HEK293T (cell line): ENCODE results near the gene FBLN2.

ENCODE experiments used
- CTCF ChIA-PET: fragments of 350-600 bp; formaldehyde crosslinking; extraction: SDS; loops from one replicate; lab custom pipeline; 2021; ENCODE audit warnings: antibody characterized with exemption, inconsistent platforms; lab: Yijun Ruan, JAX
- POLR2A ChIA-PET: fragments of 350-600 bp; formaldehyde crosslinking; extraction: SDS; loops from one replicate; lab custom pipeline; 2020; ENCODE audit warnings: antibody characterized with exemption, inconsistent platforms; lab: Yijun Ruan, JAX
- DNase-seq: peaks from one replicate; pipeline ENCODE4 v3.0.0; 2012; ENCODE audit warnings: mixed read lengths; ENCODE audit errors: extremely low spot score
- ARNT ChIP-seq: fragments of 450-650 bp; IDR thresholded peaks from 2 replicates; pipeline ENCODE4 v1.6.1; 2017; ENCODE audit warnings: mild to moderate bottlenecking
- BHLHE40 ChIP-seq: fragments of 450-650 bp; IDR thresholded peaks from 2 replicates; pipeline ENCODE4 v1.6.1; 2016; ENCODE audit warnings: mild to moderate bottlenecking, moderate library complexity, borderline replicate concordance
- CTBP1 ChIP-seq: fragments of 450-650 bp; IDR thresholded peaks from 2 replicates; pipeline ENCODE4 v1.6.1; 2016; ENCODE audit warnings: borderline replicate concordance
- ELF4 ChIP-seq: fragments of 450-650 bp; IDR thresholded peaks from 2 replicates; pipeline ENCODE4 v1.6.1; 2017; ENCODE audit warnings: antibody characterized with exemption
- FOXA1 ChIP-seq: fragments of 450-650 bp; IDR thresholded peaks from 2 replicates; pipeline ENCODE4 v1.6.1; 2016; ENCODE audit warnings: mild to moderate bottlenecking
- FOXK2 ChIP-seq: fragments of 450-650 bp; IDR thresholded peaks from 2 replicates; pipeline ENCODE4 v1.6.1; 2016; ENCODE audit warnings: mild to moderate bottlenecking
- FOXM1 ChIP-seq: fragments of 450-650 bp; IDR thresholded peaks from 2 replicates; pipeline ENCODE4 v1.6.1; 2017; ENCODE audit warnings: mild to moderate bottlenecking, borderline replicate concordance
- HDGF ChIP-seq: fragments of 450-650 bp; IDR thresholded peaks from 2 replicates; pipeline ENCODE4 v1.6.1; 2017; ENCODE audit warnings: antibody characterized with exemption, borderline replicate concordance
- L3MBTL2 ChIP-seq: fragments of 450-650 bp; conservative IDR thresholded peaks from 2 replicates; pipeline ENCODE4 v1.6.1; 2016; ENCODE audit warnings: mild to moderate bottlenecking
- LEF1 ChIP-seq: fragments of 450-650 bp; IDR thresholded peaks from 2 replicates; pipeline ENCODE4 v1.6.1; 2017; ENCODE audit warnings: mild to moderate bottlenecking, borderline replicate concordance
- NFRKB ChIP-seq: fragments of 450-650 bp; IDR thresholded peaks from 2 replicates; pipeline ENCODE4 v1.6.1; 2016; ENCODE audit warnings: mild to moderate bottlenecking, moderate library complexity
- SP1 ChIP-seq: fragments of 450-650 bp; IDR thresholded peaks from 2 replicates; pipeline ENCODE4 v1.6.1; 2017
- SUZ12 ChIP-seq: fragments of 450-650 bp; IDR thresholded peaks from 2 replicates; pipeline ENCODE4 v1.6.1; 2016; ENCODE audit warnings: mild to moderate bottlenecking
- TARDBP ChIP-seq: fragments of 450-650 bp; IDR thresholded peaks from 2 replicates; pipeline ENCODE4 v1.6.1; 2016
- ZNF384 ChIP-seq: fragments of 450-650 bp; IDR thresholded peaks from 2 replicates; pipeline ENCODE4 v1.6.1; 2016
- TF ChIP-seq, protein P1 (sequence below): fragments of 450-650 bp; IDR thresholded peaks from 2 replicates; pipeline ENCODE4 v1.6.1; 2016

The FBLN2 gene

DNA sequence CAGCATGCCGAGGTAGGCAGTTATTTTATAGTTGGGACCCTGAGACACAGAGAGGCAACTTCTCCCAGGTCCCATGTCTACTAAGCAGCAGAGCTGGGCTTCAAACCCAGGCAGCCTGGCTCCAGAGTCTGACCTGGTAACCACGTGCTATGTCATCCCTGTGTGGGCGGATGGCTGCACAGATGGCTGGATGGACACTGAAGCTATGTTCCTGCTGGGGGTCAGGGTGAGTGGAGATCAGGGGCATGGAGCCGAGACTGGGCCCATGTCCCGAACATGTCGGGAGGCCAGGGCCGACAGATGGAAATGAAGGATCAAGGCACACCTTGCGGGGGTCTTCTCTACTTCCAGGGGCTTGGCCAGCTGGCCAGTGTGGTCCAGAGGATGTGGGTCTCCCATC, 9.3 kb upstream of the FBLN2 start:
- POLR2A ChIA-PET = no interaction called here
- no peak for TF ChIP-seq LEF1
- no peak for TF ChIP-seq SP1
- no peak for TF ChIP-seq BHLHE40
- TF ChIP-seq, protein P1, sequence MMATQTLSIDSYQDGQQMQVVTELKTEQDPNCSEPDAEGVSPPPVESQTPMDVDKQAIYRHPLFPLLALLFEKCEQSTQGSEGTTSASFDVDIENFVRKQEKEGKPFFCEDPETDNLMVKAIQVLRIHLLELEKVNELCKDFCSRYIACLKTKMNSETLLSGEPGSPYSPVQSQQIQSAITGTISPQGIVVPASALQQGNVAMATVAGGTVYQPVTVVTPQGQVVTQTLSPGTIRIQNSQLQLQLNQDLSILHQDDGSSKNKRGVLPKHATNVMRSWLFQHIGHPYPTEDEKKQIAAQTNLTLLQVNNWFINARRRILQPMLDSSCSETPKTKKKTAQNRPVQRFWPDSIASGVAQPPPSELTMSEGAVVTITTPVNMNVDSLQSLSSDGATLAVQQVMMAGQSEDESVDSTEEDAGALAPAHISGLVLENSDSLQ = no peak
- no peak for TF ChIP-seq ELF4
- TF ChIP-seq ZNF384 = no peak
- TF ChIP-seq HDGF = no peak
- TF ChIP-seq SUZ12 = no peak
- DNase-seq = no peak
- CTCF ChIA-PET = interaction anchor here (1.4 kb wide), 1 partner anchor 108 kb away, joined by 4 read pairs; no protein-coding TSS in a partner anchor

DNA sequence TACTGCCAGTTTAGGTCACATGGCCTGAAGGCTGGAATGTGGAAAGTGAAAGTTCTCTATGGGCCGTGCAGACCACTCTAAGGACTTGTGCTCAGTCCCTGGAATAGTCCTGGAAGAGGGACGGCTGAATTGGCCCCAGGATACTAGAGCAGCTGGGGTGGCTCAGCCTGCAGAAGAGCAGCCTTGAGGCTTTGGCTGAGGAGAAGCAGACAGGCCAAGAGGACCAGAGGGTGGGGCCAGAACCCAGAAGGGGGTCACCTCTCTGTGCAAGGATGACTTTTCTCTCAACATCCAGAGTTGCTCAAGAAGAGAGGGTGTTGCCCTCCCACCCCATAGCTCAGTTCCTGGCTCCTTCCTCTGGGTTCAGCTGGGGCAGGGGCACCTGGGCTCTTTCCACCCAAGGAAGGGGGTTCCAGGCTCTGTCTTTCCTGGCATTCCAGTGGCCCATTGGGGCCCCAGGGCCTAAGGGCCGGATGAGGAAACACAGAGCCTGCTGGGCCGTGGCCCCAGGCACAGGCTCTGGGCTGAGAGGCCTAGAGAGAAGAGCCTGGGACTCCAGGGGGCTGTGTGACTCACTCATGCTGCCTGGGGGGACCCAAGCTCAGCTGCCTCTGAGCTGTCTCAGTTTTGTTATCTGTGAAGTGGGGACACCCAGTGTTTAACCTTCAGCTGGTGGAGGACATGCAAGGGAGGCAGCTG, 8.5 kb upstream of the FBLN2 start:
- no peak for TF ChIP-seq FOXA1
- no peak for TF ChIP-seq LEF1
- no peak for TF ChIP-seq ARNT
- TF ChIP-seq SUZ12 = no peak
- TF ChIP-seq SP1 = no peak
- no peak for TF ChIP-seq BHLHE40
- DNase-seq = no peak
- ChIA-PET POLR2A (no interaction called here), CTCF (interaction anchor here (1.4 kb wide), 1 partner anchor 108 kb away, joined by 4 read pairs; no protein-coding TSS in a partner anchor)

DNA sequence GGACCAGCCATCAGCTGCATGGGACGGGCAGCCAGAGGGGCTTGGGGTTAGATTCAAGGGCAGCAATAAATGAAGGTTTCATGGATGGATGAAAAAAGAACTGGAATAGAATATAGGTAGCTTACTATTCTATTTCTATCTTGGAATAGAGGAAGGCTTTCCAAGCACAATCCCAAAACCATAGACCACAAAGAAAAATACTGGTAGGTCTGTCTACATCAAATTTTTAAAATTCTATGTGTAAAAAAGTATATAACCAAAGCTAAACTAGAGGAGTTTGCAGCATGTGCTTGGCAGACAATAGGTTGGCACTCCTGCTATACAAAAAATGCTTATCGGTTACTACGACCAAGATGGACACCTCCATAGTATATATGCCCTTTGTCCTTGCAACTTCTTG, 7.2 kb upstream of the FBLN2 start:
- TF ChIP-seq ELF4 (no peak), BHLHE40 (no peak), FOXA1 (no peak), ZNF384 (no peak)
- ChIA-PET CTCF (interaction anchor here (1.0 kb wide), 1 partner anchor 106 kb away, joined by 3 read pairs; no protein-coding TSS in a partner anchor), POLR2A (no interaction called here)
- DNase-seq = no peak

DNA sequence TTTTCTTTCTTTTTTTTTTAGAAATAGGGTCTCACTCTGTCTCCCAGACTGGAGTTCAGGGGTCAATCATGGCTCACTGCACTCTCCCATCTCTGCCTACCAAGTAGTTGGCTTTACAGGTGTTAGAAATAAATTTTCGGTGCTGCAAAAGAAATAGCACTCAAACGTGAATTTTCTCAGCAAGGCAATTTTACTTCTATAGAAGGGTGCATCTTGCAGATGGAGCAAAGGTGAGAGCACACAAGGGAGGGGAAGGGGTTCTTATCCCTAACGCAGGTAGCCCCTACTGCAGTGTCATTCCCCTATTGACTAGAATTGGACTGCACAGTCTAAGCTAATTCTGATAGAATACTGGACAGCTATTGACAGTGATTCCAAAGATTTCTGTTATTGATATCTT, 6.8 kb upstream of the FBLN2 start:
- no peak for DNase-seq
- CTCF ChIA-PET = interaction anchor here (1.0 kb wide), 1 partner anchor 106 kb away, joined by 3 read pairs; no protein-coding TSS in a partner anchor

DNA sequence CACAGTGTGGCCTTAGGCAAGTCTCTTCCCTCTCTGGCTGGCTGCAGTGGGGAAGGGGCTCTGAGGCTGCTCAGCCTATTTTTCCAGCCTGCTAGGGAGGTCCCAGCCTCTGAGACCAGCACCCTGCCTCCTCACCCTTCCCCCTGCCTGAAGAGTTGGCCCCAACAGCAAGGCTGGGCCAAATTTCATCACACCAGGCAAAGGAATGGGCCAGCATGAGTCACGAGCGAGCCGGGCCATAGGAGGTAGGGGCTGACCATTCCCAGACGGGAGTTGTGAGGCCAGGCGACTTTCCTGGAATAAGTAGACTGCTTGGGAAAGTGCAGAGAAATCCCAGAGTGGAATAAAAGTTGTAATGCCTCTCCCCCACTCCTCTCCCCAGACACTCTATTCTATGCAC, 5.7 kb upstream of the FBLN2 start:
- no peak for DNase-seq
- ChIA-PET POLR2A (no interaction called here), CTCF (no interaction called here)
- TF ChIP-seq TARDBP = no peak
- TF ChIP-seq BHLHE40 = no peak
- TF ChIP-seq ELF4 = no peak
- TF ChIP-seq HDGF = no peak
- no peak for TF ChIP-seq FOXA1
- TF ChIP-seq FOXM1 = no peak
- TF ChIP-seq LEF1 = no peak
- TF ChIP-seq ZNF384 = no peak
- TF ChIP-seq L3MBTL2 = no peak

More for the DNA sequence above, 6.8 kb upstream of the FBLN2 start:
- POLR2A ChIA-PET = no interaction called here
- TF ChIP-seq ELF4 (no peak), SP1 (no peak), FOXA1 (no peak), BHLHE40 (no peak)

DNA sequence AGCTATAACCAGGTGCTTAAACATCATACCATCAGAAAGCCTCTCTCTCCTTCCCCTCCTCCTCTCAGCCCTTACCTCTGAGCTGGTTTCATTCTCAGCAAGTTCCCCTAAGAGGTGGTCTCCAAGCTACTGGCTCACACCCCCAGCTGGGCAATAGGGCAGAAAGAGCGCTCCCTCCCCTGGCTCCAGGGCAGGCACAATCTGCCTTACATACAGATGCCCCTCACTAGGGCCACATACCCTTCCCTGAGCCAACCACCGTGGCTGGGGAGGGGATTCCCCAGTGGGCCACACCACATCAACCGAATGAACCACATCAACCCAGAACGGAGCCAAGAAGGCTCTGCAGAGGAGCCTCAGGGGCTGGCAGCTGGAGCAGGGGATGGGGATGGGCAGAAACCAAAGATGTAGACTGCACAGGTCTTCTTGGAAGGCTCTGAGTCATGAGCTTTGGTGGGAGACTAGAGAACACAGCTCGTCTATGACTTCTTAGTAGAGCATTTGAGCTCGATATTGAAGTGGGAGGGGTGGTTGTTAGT, 4.6 kb upstream of the FBLN2 start:
- TF ChIP-seq LEF1 (no peak), ARNT (no peak), ZNF384 (no peak), L3MBTL2 (no peak), FOXM1 (no peak), SP1 (no peak), HDGF (no peak), FOXA1 (no peak), SUZ12 (no peak), TARDBP (no peak), ELF4 (no peak), BHLHE40 (no peak), CTBP1 (no peak), FOXK2 (no peak), NFRKB (no peak)
- TF ChIP-seq, protein P1 = no peak
- POLR2A ChIA-PET = no interaction called here
- DNase-seq = no peak
- CTCF ChIA-PET = no interaction called here

DNA sequence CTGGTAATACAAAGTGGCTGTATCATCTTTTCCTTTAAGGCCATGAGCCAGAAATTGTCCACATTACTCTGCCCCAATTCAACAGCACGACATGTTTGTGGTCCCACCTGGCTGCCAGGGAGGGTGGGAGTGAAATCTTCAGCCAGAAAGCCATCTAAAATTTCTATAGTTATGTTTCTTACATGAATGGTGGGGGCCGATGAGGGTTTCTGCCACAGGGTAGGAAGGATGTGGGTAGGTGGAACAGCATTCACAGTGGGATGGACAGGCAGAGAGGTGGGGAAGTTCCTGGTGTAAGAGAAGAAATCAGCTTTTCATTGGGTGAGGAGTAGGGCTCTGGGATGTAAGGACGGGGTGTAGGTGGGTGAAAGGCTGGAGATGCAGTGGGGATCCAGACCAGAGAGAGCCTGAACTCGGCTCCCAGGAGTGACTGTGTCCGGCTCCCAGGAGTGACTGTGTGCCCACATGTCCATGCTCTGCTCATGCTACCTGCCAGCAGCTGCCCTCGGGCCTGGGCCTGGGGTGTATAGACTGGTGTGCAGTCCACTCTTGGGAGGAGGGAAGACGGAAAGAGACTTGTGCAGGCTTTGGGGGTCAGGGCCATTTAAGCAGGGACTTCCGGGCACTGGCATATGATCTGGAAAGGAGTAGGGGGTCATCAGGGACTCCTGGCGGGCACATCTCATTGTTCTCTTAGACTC, 3.8 kb upstream of the FBLN2 start:
- DNase-seq = no peak
- POLR2A ChIA-PET = no interaction called here
- TF ChIP-seq L3MBTL2 (no peak), BHLHE40 (no peak), FOXA1 (no peak), NFRKB (no peak), FOXM1 (no peak), ZNF384 (no peak), HDGF (no peak), LEF1 (no peak), FOXK2 (no peak), ARNT (no peak), SP1 (no peak), SUZ12 (no peak)
- TF ChIP-seq, protein P1 = no peak
- CTCF ChIA-PET = no interaction called here
